ENCODE data around the gene PRDM5.

Gene PRDM5

DNA sequence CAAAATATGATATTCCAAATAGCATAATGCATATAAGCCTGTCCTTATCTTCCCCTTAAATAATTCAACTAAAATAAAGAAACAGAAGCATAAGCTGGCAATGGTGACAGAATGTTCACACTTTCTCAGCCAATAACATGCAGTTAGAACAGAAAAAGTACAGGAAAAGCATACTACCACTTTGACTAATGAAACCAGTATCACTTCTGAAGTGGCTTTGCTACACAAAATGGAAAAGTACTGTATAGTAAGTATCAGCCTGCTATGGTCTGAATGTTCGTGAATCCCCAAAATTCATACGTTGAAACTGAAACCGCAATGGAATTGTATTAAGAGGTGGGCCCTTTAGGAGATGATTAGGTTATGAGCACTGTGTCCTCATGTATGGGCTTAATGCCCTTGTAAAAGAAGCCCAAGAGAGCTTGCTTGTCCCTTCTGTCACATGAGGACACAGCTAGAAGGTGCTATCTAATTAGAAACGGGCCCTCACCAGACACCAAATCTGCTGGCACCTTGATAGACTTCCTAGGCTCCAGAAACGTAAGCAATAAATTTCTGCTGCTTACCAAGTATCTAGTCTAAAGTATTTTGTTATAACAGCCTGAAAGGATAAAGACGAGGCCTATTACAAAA lies 102.6 kb downstream of the PRDM5 start:
- DNase-seq: peak in 1 of 5 experiments; percentile 76

DNA sequence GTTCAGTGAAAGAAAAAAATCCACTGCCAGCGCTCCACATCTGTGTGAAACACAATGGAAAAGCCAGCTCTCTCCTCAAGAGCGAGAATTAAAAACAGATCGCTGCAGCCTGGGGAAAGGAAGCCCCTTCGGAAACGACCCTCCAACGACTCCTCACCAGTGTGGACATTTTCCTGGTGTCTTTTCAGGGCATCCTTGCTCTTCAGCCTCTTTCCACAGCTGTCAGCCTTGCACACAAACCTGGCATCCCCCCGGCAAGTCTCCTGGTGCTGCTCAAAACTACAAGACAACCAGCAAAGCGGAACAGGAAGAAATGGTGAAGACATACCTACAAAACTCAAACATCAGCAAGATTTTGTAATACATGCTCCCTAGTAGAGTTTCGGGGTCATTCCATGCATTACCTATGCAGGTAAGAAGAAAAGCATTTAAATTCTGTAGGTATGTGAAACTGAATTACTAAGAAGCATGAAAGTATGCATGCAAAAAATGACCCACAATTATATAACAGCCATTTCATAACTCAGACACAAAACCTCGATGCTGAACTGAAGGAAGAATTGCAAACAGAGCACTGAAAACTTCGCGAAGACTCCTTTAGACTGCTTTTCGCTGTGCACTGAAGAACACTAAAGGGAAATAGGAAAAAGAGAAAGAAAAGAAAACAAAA lies 106.1 kb downstream of the PRDM5 start:
- DNase-seq: no peak

DNA sequence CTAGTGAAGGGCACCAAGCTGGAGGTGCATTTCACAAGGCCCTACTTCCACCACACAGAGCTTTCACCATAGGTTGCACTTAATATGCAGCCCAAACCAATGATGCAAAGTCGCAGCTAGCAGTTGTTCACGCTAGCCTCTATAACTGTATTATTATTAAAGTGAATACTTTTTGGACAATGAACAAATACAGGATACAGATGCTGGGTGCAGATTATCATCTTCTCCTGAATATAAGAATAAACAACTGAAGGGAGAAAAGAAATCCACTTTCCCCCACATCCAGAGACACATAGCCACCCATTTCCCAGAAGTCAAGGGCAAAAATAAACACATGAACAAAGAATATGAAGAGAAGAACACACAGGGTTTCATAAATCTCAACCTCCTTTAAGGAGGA lies 107.2 kb downstream of the PRDM5 start:
- DNase-seq: no peak

DNA sequence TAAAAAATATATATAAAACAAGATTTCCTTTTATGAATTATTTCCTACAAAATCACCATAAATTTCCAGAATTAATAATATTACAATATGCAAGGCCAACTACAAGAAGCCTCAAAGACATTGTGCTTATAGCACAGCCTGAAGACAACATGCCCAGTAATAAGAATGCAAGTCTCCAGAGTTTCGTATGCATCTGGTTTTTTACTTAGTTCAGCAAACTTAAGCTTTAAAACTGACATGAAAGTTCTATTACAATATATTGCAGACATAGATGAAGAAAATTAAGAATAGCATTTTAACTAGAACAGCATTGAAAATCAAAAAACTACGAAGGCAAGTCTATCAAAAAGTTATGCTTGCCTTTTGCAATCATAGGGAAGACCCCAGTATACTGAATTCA lies 107.6 kb downstream of the PRDM5 start:
- no peak for DNase-seq

DNA sequence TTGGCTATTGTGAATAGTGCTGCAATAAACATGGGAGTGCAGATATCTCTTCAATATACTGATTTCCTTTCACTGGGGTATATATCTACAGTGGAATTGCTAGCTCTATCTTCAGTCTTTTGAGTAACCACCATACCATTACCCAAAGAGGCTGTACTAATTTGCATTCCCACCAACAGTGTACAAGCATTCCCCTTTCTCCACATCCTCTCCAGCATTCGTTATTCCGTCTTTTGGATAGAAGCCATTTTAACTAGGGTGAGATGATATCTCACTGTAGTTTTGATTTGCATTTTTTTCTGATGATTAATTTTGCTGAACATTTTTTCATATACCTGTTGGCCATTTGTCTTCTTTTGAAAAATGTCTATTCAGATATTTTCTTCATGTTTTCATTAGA lies 110.3 kb downstream of the PRDM5 start:
- DNase-seq: no peak

DNA sequence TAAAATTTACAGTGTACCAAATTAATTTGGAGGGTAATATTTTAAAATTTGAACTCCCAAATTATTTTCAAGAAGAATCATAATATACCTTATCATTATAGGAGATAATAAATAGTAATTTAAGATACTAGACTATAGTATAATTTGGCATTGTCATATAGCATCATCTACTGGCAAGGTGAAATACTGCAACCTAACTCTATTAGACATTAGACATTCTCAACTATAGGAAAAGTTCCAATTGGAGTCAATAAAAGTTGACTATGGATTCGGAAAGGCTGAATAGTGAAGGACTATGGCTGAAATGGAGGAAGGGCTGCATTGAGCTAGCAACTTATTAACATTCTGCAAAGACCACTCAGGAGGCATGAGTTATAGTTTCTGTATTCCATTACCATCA lies 113.0 kb downstream of the PRDM5 start:
- DNase-seq: no peak

DNA sequence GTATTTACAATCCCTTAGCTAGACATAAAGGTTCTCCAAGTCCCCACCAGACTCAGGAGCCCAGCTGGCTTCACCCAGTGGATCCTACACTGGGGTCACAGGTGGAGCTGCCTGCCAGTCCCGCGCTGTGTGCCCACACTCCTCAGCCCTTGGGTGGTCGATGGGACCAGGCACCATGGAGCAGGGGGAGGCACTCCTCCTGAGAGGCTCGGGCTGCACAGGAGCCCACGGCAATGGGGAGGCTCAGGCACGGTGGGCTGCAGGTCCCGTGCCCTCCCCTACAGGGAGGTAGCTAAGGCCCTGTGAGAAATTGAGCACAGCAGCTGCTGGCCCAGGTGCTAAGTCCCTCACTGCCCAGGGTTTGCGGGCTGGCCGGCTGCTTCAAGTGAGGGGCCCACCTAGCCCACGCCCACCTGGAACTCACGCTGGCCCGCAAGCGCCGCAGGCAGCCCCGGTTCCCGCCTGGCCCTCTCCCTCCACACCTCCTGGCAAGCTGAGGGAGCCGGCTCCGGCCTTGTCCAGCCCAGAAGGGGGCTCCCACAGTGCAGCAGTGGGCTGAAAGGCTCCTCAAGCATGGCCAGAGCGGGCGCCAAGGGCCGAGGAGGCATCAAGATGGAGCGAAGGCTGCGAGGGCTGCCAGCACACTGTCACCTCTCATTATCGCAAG lies 113.9 kb downstream of the PRDM5 start:
- DNase-seq: no peak

DNA sequence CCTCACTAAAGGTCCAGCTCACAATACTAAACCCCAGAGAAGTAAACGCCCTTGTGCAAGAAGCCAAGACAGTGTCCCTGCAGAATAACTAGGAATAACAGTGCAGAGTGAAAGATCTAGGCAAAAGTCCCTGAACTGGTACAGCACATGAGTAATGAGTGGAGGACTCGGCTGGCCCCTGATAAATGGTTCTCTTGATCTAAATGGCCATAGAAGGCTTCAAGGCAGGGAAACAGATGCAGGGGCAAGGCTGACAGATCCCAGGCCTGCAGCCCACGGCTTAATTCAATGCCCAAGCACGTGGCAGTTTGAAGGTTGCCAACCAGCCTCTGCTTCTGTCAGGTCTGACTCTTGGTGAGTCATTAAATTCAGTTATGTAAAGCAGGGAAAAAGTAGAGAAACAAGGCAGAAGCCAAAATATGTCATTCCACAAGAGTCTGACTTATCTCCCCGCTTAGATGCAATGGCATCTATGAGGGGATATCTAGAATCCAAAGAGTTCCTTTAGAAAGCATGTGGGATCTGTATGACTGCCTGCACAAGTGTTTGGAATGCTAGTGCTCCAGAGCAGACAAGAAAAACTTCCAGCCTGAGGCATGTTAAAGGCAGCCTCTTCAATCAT lies 121.3 kb downstream of the PRDM5 start:
- DNase-seq: no peak

DNA sequence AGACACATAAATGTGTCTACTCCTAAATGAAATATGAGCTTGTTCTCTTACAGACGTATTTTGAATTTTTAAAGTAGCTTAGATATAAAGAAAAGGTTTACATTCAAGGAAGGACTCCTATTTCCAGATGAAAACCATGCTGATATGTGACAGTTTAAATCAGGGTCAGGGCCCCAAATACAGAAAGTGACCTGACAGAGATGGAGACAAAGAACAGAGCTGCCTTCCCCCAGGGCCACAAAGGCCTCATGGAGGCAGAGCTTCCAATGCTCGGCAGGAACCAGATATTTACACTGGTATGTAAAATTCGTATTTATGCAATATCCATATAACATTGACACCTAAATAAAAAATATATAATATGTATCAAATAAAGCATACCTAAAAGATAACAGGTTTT lies 124.0 kb downstream of the PRDM5 start:
- DNase-seq: no peak

DNA sequence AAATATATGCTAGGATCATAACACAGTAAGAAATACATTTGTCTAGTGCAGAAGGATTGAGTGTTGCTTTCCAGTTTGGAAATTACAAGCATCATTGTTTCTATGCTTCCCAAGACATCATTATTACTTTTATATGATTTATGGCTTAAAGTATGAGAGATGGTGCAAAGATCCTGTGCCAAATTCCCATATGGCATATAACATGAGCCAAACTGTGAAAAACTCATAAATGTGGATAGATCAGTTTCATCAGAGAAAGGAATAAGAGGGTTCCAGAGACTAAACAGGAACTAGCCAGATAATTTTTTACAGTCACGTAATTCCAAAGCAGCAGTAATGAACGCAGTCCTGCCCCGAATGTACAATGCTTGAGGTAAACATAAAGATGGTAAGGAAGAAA lies 126.3 kb downstream of the PRDM5 start:
- DNase-seq: no peak

DNA sequence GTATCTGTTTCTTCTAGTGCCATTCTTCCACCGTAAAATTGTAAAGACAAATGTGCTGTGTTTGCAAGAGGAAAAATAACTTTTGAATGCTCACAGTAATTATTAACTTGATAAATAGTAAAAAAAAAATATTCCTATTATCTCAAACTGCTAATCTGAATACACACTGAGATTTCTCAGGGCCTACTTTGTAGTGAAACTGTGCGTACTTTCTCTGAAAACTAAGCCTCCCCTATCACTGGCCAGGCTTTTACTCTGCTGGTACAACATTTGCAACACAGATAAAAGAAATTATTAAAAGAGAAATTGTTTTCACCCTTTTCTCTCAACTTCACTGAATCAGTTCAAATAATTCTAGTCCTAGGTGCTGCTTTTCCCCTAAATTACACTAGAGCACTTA lies 137.3 kb downstream of the PRDM5 start:
- DNase-seq: no peak

DNA sequence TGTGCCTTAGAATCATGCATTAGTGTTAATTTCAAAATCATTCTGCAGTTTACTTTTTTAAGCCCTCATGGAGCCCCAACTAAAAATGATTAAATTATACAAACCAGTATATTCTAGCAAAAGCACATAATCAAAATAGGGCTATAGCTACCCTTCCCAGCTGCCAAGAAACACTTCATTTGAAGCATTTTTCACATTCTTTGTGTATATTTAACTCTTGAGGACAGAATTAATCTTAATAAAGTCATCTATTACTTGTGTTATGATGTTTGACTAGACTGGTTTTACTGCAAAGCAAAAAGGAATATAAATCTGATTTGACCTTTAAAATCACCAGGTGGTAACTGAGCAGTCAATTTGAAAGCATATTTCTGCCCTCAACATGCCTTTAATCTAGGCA lies 145.1 kb downstream of the PRDM5 start:
- no peak for DNase-seq

DNA sequence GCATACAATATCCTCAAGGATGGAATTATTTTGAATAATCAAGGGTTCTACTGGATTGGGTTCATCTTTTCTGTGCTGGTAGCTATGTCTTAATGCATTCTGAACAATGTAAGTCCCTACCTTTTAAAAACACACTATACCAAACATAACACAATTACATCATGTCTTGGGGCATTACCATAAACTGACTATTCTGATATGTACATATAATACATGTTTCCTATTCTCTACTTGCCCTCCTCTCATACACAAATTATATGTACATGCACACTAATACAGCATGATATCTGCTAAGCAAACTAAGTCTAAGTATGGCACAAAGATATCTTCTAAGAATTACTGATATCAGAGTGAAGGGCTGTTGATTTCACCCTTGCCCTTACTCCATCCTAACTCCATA lies 147.1 kb downstream of the PRDM5 start:
- DNase-seq: no peak

DNA sequence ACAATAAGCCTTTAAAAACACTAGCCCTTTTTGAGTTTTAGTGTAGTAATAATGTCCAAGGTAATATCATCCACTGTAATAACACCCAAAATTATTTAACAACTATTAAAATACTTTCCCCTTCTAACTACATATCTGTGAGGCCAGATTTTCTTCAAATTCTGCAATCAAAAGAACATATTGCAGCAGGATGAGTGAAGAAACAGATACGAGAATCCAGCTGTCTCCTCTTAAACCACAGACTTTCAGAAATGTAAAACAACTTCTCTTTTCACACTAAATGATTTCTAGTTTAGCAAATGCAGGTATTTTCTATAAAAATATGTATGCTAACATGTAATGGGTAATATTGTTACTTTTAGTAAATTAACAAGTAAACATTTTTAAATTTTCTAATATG lies 148.9 kb downstream of the PRDM5 start:
- no peak for DNase-seq

DNA sequence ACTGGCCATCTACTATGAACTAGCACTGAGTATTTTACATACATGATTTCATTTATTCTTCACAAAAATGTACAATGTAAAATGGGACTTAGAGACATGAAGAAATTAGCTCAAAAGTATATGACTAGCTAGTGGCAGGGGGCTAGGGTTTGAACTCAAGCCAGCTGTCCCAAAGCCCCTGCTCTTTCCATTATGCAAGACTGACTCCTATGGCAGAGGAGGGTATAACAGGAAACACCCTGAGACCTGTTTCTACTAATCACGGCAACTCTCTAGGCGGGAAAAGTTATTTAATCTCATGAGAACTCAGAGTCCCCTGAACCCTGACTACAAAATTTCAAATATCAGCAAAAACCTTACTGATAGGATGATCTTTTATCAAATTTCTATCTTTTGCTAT lies 150.6 kb downstream of the PRDM5 start:
- no peak for DNase-seq

DNA sequence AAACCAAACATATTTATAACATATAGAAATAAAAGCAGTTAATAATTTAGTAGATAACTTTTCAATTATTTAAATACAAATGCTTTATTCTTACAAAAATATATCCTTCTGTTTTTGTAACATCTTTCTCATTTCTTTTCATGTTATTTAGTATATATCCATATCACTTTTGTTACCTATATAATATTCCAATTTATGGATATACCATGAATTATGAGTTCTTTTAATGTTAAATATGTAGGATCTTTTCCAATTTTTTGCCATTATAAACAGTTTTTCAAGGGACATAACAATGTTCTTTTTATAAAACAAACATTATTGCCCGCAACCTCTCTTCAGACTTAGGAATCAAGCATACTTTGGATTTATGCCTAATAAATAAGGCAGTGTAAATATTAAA lies 151.6 kb downstream of the PRDM5 start:
- DNase-seq: no peak

DNA sequence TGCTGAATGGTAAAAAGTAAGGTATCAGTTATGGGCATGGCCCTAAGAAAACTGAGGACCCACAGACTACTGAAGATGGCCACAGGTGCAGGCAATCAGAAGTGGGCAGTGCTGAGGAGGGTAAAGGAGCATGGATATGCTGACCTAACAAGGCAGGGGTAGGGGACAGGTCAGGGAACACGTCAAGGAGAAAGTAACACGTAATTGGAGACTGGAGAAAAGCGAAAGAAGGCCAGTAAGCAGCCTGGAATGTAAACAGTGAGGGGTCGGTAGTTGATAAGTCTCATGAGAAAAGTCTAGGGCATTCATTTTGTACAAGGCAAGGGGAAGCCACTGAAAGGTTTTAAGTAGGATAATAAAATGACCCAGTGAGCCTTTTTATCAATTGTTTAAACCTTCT lies 153.3 kb downstream of the PRDM5 start:
- DNase-seq: no peak

DNA sequence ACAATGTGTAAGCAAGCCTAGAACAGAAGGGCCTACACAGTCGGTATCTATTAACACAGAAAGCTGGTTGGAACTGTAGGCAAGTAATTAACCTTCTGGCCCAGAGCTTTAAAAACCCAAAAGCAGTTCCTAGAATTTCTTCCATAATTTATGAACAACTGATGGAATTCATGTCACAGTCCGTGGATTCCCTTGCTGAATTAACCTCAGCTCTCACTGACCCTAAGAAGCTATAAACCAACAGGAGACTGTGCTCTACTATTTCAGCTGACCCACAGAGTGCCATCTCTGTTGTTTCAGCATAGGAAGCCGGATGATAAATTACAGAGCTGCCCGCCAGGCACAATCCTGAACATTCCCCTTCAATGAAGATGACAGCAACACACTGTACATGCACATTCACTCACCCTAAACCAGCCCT lies 157.3 kb downstream of the PRDM5 start:
- DNase-seq: no peak

DNA sequence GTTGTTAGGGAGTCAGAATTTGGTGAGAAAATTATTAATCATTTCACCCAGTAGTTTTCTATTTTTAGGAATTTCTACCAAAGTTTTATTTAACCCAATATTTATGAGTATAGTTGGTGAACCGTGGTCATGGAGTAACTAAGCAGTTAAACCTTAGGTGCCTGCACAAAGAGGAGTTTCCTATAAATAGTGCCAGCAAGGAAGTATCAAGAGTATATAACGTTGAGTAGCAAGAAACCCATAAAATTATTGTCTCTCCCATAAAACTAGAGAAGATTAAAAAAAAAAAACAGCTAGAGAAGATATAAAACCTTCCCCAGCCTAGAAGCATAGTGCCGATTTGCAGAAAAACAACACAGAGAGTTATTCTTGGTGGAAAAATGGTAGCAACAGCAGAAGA lies 158.9 kb downstream of the PRDM5 start:
- no peak for DNase-seq

DNA sequence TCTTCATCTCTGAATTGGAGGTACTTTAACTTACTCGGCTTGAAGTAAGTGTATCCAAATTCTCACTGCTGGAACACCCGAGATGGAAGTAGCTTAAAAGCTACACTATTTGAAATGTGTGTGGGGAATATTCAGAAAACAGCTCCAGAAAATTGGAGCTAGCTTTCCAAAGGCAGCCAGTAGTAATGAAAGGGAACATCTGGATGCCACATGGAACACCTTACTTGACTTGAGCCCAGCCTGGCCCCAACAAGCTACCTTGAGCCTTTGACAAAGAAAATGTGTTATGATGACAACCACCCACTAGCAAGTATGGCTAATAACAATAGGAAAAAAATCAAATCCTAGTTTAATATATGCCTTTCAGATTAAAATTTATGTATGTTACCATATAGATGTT lies 161.5 kb downstream of the PRDM5 start:
- DNase-seq: no peak

DNA sequence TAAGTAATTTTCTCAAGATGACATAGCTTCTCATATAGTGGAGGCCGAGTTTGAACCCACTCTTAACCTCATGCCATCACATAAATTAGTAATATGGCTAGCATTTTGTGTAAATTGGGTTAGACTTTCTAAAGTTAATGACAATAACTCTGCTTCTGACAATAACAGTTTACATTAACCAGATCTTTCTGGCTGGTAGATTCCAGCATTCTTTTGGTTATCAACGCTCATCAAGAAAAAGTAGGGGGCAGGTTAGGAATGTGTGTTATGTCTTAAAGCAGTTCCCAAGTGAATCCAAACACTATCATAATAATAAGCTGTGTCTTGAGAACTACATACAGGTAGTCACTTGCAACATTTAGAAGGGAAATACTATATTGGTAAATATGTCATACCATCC lies 162.5 kb downstream of the PRDM5 start:
- DNase-seq: no peak

DNA sequence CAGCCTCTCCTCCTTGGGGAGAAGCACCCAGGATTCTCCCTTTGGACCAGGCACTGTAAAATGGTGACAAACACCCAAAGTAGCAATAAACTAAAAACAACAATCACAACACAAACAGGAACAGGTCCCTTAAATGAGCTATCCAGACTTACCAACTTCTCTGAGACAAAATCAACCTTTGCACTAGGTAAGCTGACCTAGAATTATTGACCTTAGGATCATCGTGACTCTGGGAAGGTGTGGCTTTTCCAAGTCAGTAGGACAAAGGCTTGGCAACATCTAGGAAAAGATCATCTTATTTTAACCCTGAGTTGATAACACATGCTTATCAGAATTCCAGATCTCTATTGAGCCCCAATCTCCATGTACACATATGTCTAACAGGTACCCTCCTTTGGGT lies 166.7 kb downstream of the PRDM5 start:
- DNase-seq: no peak

DNA sequence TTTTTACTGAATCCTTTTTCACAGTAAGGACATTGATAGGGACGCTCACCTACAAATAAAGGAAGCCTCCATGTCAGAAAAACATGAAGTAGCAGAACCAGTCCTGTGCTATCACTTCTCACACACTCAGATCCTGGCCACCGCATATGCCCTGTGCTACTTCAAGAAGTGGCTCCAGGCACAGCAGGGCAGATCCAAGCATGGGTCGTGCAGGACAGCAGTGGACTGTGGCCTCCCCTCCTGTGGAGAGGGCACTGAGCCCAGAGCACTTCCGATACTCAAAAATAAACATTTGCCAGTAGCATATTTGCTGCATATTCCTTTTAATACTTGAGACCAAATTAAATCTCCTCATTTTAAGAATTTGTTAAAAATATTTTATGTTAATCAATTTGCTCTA lies 167.9 kb downstream of the PRDM5 start:
- no peak for DNase-seq

DNA sequence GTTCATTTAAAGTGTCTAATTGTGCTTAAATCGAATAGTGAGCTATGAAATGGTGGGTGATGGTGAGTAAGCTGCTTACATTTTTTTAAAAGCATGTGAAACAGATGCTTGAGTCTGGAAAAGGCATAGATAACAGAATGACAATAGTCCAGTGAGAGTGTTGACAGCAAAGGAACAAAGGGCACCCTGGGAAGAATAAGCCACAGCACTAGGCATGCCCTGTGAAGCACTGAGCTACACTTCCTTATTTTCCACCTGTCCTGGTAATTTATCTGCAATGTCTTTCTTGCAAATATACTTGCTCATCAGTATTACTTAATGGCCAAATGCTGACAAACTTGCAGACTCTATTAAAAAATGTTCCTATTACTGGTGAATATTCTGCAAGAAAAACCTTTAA lies 168.7 kb downstream of the PRDM5 start:
- no peak for DNase-seq

Data from T-helper 2 cell (primary cell).